ENCODE measurements around the gene MAP7. TPM values are rescaled to one million over a fixed set of nuclear protein-coding genes. Genes with fewer than 3 reads are reported as not detected.

The MAP7 gene
- total RNA-seq, 1 experiment from 2014 or later: 1.1 TPM

DNA sequence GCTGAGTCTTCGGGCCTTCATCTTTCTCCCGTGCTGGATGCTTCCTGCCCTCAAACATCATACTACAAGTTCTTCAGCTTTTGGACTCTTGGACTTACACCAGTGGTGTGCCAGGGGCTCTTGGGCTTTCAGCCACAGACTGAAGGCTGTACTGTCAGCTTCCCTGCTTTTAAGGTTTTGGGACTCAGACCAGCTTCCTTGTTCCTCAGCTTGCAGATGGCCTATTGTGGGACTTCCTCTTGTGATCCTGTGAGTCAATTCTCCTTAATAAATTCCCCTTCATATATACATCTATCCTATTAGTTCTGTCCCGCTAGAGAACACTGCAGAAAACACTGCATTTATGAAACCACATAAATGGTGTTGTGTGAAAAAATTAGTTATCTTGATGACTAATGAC lies 246.7 kb downstream of the MAP7 start:
- DNase-seq (ENCODE audit: low read depth): no peak

GRCh38 chr6:136294621-136295020 lies 255.6 kb downstream of the MAP7 start:
- DNase-seq (ENCODE audit: low read depth): no peak

Other genes starting within 250 kb of the MAP7 start
- gene MAP3K5, start 242.1 kb upstream of the MAP7 start, total RNA-seq (2014; rRNA removed; shearing (Covaris generic)): 1.2 and 3.4 TPM in 2 replicates

Measured in Daoy (cell line).